GM13977 (cell line): ENCODE data around the gene CDKN2B-AS1.
A peak's percentile ranks its signal among the peaks of the same experiment; 100 is the strongest.

ENCODE experiments used
- DNase-seq: peaks from one replicate; pipeline ENCODE4 v3.0.0; 2012; ENCODE audit warnings: low spot score
- CTCF ChIP-seq: IDR thresholded peaks from 2 replicates; pipeline ENCODE4 v1.5.1; 2012; ENCODE audit warnings: mild to moderate bottlenecking, control low read depth; ENCODE audit not compliant: insufficient read depth; ENCODE audit errors: extremely low read depth, missing control alignments
- in situ Hi-C: fragments of 300-500 bp; cut with MboI; formaldehyde crosslinking; loops from one replicate; pipeline ENCODE4 v1.12.0; 2022; ENCODE audit warnings: low sequenced_read_pairs, low pct_unique_long_range_greater_than_20kb, mixed read lengths, inconsistent platforms; ENCODE audit not compliant: unreplicated experiment

CDKN2B-AS1 gene

GRCh38 chr9:22002038-22002437, 7.4 kb downstream of the CDKN2B-AS1 start:
- DNase-seq = no peak
- no peak for TF ChIP-seq CTCF
- in situ Hi-C loops = no loop called here

- no peak for DNase-seq
- no peak for TF ChIP-seq CTCF
- in situ Hi-C loops = no loop called here
Observed at GRCh38 chr9:22005021-22005701, 10.6 kb downstream of the CDKN2B-AS1 start.

GRCh38 chr9:22005702-22006606, 11.4 kb downstream of the CDKN2B-AS1 start:
- DNase-seq = no peak
- in situ Hi-C loops = no loop called here
- TF ChIP-seq CTCF = no peak

GRCh38 chr9:22008384-22008716, 13.8 kb downstream of the CDKN2B-AS1 start:
- no peak for DNase-seq
- in situ Hi-C loops = no loop called here
- no peak for TF ChIP-seq CTCF

GRCh38 chr9:22008717-22009505, 14.3 kb downstream of the CDKN2B-AS1 start, which contains the start of gene CDKN2B:
CDKN2B (minus strand) TSS chr9:22009305; CDS start chr9:22008953, 352 bp downstream.
- peak; percentile 98 for TF ChIP-seq CTCF

GRCh38 chr9:22009506-22009867, 14.9 kb downstream of the CDKN2B-AS1 start:
- no peak for DNase-seq
- in situ Hi-C loops = no loop called here
- TF ChIP-seq CTCF = no peak

More at GRCh38 chr9:22008717-22009505, 14.3 kb downstream of the CDKN2B-AS1 start, which contains the start of gene CDKN2B:
- peak; percentile 91 for DNase-seq
- in situ Hi-C loops = no loop called here
